SK-N-SH (cell line): ENCODE measurements around the gene TUBB4A. TPM values are rescaled to one million over a fixed set of nuclear protein-coding genes. Genes with fewer than 3 reads are reported as not detected.

Experiments
- CTCF ChIA-PET: fragments of 300-600, 350-600 bp; formaldehyde crosslinking; extraction: SDS; loops from one replicate; lab custom pipeline; 2021; lab: Yijun Ruan, JAX
- POLR2A ChIA-PET: fragments of 350-600 bp; sonication (Branson Sonifier 250); formaldehyde crosslinking; extraction: SDS; loops from one replicate; lab custom pipeline; 2020; ENCODE audit warnings: antibody characterized with exemption, inconsistent platforms; lab: Yijun Ruan, JAX
- DNase-seq: peaks from one replicate; pipeline ENCODE4 v3.0.0; 2012
- H2AFZ ChIP-seq: fragments of 200-600 bp; sonication (generic); 2 replicates; pipeline ENCODE4 v1.8.1; 2016; ENCODE audit warnings: antibody characterized with exemption, mild to moderate bottlenecking, low read depth
- H3F3A ChIP-seq: fragments of 200-600 bp; sonication (generic); replicated peaks from 2 replicates; pipeline ENCODE3; 2016; ENCODE audit warnings: antibody characterized with exemption, mild to moderate bottlenecking; ENCODE audit not compliant: insufficient read depth
- H3K27ac ChIP-seq, 2 experiments: fragments of 200-500 bp in 1 of 2; fragments of 200-600 bp in 1 of 2; sonication (Bioruptor generic) in 1 of 2; sonication (generic), shearing (Covaris generic) in 1 of 2; 2 replicates each; pipeline versions ENCODE4 v1.5.1 to v1.6.1; 2014 to 2016; ENCODE audit warnings: low read depth in 2 of 2, inconsistent platforms in 1 of 2, low read length in 1 of 2, mild to moderate bottlenecking in 1 of 2, mixed read lengths in 1 of 2
- H3K27me3 ChIP-seq: fragments of 200-600 bp; sonication (generic), shearing (Covaris generic); 2 replicates; pipeline ENCODE4 v1.6.1; 2016; ENCODE audit warnings: mixed run types; ENCODE audit not compliant: insufficient read depth
- H3K36me3 ChIP-seq, 2 experiments: fragments of 200-500 bp in 1 of 2; fragments of 200-600 bp in 1 of 2; sonication (Bioruptor generic) in 1 of 2; sonication (generic) in 1 of 2; replicated peaks in 1 of 2; 2 replicates each; pipeline versions ENCODE3 to v1.5.1; 2014 to 2016; ENCODE audit warnings: low read length in 1 of 2, mild to moderate bottlenecking in 1 of 2; ENCODE audit not compliant: insufficient read depth in 2 of 2, control insufficient read depth in 1 of 2
- H3K4me1 ChIP-seq, 2 experiments: fragments of 200-500 bp in 1 of 2; fragments of 200-600 bp in 1 of 2; sonication (Bioruptor generic) in 1 of 2; sonication (generic), shearing (Covaris generic) in 1 of 2; 2 replicates each; pipeline versions ENCODE4 v1.5.1 to v1.6.1; 2014 to 2016; ENCODE audit warnings: low read depth in 1 of 2, low read length in 1 of 2, mixed run types in 1 of 2; ENCODE audit not compliant: insufficient read depth in 2 of 2, control insufficient read depth in 1 of 2
- H3K4me2 ChIP-seq: fragments of 200-600 bp; sonication (generic), shearing (Covaris generic); 2 replicates; pipeline ENCODE4 v1.6.1; 2017; ENCODE audit warnings: mixed run types
- H3K4me3 ChIP-seq, 2 experiments: fragments of 200-500 bp in 1 of 2; fragments of 200-600 bp in 1 of 2; sonication (Bioruptor generic) in 1 of 2; sonication (generic), shearing (Covaris generic) in 1 of 2; 2 replicates each; pipeline versions ENCODE4 v1.5.1 to v1.8.1; 2014 to 2016; ENCODE audit warnings: low read depth in 2 of 2, inconsistent platforms in 1 of 2, low read length in 1 of 2, mild to moderate bottlenecking in 1 of 2, mixed read lengths in 1 of 2, moderate library complexity in 1 of 2
- H3K79me2 ChIP-seq: fragments of 200-600 bp; sonication (generic); 2 replicates; pipeline ENCODE4 v1.8.1; 2017; ENCODE audit warnings: mild to moderate bottlenecking; ENCODE audit not compliant: insufficient read depth
- H3K9ac ChIP-seq: fragments of 200-600 bp; sonication (generic); 2 replicates; pipeline ENCODE4 v1.6.1; 2017; ENCODE audit warnings: mixed run types
- H3K9me2 ChIP-seq: fragments of 200-600 bp; sonication (generic); 2 replicates; pipeline ENCODE4 v1.6.1; 2017; ENCODE audit warnings: mixed run types
- H3K9me3 ChIP-seq: fragments of 200-600 bp; sonication (generic); 2 replicates; pipeline ENCODE4 v1.6.1; 2017; ENCODE audit warnings: mixed run types, mild to moderate bottlenecking, moderate library complexity
- H4K20me1 ChIP-seq: fragments of 200-600 bp; sonication (generic); 2 replicates; pipeline ENCODE4 v1.6.1; 2017; ENCODE audit warnings: mild to moderate bottlenecking, mixed run types; ENCODE audit not compliant: insufficient read depth
- CTCF ChIP-seq: fragments of 200-600 bp; sonication (generic); IDR thresholded peaks from 2 replicates; pipeline ENCODE4 v1.6.1; 2017; ENCODE audit warnings: antibody characterized with exemption, mild to moderate bottlenecking, moderate library complexity
- EZH2phosphoT487 ChIP-seq: fragments of 200-600 bp; sonication (generic); IDR thresholded peaks from 2 replicates; pipeline ENCODE4 v1.6.1; 2017; ENCODE audit warnings: low read depth, mixed run types, mild to moderate bottlenecking, antibody characterized with exemption, moderate library complexity, borderline replicate concordance
- FOSL2 ChIP-seq: IDR thresholded peaks from 2 replicates; pipeline ENCODE4 v1.4.0; 2012; ENCODE audit warnings: low read depth, mild to moderate bottlenecking, moderate library complexity, borderline replicate concordance
- GABPA ChIP-seq: IDR thresholded peaks from 2 replicates; pipeline ENCODE4 v1.4.0; 2012; ENCODE audit warnings: low read depth, mild to moderate bottlenecking
- GATA2 ChIP-seq: sonication (generic); formaldehyde crosslinking; IDR thresholded peaks from 2 replicates; pipeline ENCODE4 v1.5.0; 2020; ENCODE audit warnings: mild to moderate bottlenecking, missing genetic modification reagents
- MEF2A ChIP-seq: IDR thresholded peaks from 2 replicates; pipeline ENCODE4 v1.4.0; 2012; ENCODE audit warnings: low read depth, borderline replicate concordance
- NRF1 ChIP-seq: IDR thresholded peaks from 2 replicates; pipeline ENCODE4 v1.6.1; 2012; ENCODE audit warnings: low read depth, mild to moderate bottlenecking, low read length
- POLR2AphosphoS5 ChIP-seq: IDR thresholded peaks from 2 replicates; pipeline ENCODE4 v1.6.1; 2012; ENCODE audit warnings: low read depth, low read length
- RAD21 ChIP-seq: IDR thresholded peaks from 2 replicates; pipeline ENCODE4 v1.6.1; 2012; ENCODE audit warnings: mild to moderate bottlenecking, low read length
- RXRA ChIP-seq: IDR thresholded peaks from 2 replicates; pipeline ENCODE4 v1.4.0; 2012; ENCODE audit warnings: low read depth, mild to moderate bottlenecking, borderline replicate concordance
- TEAD4 ChIP-seq: IDR thresholded peaks from 2 replicates; pipeline ENCODE4 v1.4.0; 2012; ENCODE audit warnings: mild to moderate bottlenecking, borderline replicate concordance; ENCODE audit not compliant: insufficient read depth
- WGBS: methylation state at CpG from one replicate; pipeline ENCODE4 v1.1.6; 2017; ENCODE audit warnings: low lambda C conversion rate; 5-methylcytosine and 5-hydroxymethylcytosine counted together
- polyA plus RNA-seq, 3 experiments: library from polyadenylated mRNA; depleted of rRNA; stranded (reverse); fragments of >200 nt; gene quantifications; 2 replicates each; pipeline ENCODE4 v1.2.3, GENCODE V29; 2012
- TF ChIP-seq, protein P1 (sequence below): fragments of 150-350 bp; IDR thresholded peaks from 2 replicates; pipeline ENCODE4 v1.6.1; 2016; ENCODE audit warnings: mild to moderate bottlenecking, low read depth, low read length
- TF ChIP-seq, protein P2 (sequence below): fragments of 150-350 bp; IDR thresholded peaks from 2 replicates; pipeline ENCODE4 v1.6.1; 2017; ENCODE audit warnings: antibody characterized with exemption, low read length, low read depth, borderline replicate concordance
- TF ChIP-seq, protein P3 (sequence below): IDR thresholded peaks from 2 replicates; pipeline ENCODE4 v1.4.0; 2012; ENCODE audit warnings: low read depth, borderline replicate concordance

Gene TUBB4A
- polyA plus RNA-seq, 1 of the 3 experiments (the other 2 are of a cell fraction): 4.5 TPM

DNA sequence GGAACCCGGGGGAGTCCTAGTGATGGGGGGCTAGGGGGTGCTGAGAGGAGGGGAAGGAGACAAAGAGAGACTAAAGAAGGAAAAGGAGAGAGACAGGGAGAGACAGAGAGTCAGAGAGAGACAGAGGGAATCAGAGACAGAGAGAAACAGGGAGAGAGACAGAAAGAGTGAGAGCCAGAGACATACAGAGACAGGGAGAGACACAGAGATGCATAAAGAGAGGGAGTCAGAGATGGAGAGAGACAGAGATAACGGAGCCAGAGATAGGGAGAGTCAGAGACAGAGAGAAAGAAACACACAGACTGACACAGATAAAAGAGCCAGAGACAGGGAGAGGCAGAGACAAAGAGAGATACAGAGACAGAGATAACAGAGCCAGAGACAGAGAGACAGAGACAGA is 27.2 kb upstream of the TUBB4A start:
- Histone ChIP-seq H3K27ac (no peak overlapping the region), H3K79me2 (peaks cover 14% of the 10 kb centered on the region), H2AFZ (no peak overlapping the region), H3K9me2 (no peaks in the 10 kb centered on the region), H3K9ac (no peak overlapping the region), H3K4me2 (no peak overlapping the region), H3K4me1 (no peaks in the 10 kb centered on the region; a peak in 1 of 4 replicates), H3K9me3 (no peaks in the 10 kb centered on the region), H3F3A (peaks cover 4% of the 10 kb centered on the region), H4K20me1 (no peaks in the 10 kb centered on the region), H3K36me3 (no peaks in the 10 kb centered on the region), H3K4me3 (no peak overlapping the region), H3K27me3 (peaks cover 15% of the 10 kb centered on the region; the same call in 1 of the 2 replicates)
- 19% methylated on average over 2 of the region's 2 CpGs for whole genome bisulfite sequencing
- ChIA-PET POLR2A (no interaction called here), CTCF (interaction anchor here (1.9 kb wide), 1 partner anchor 12 kb away, joined by 6 read pairs; no protein-coding TSS in a partner anchor)
- DNase-seq: no peak
- TF ChIP-seq MEF2A (no peak), TEAD4 (no peak), RAD21 (no peak), NRF1 (no peak), RXRA (no peak), FOSL2 (no peak), POLR2AphosphoS5 (no peak), EZH2phosphoT487 (no peak), GABPA (no peak), GATA2 (CRISPR knock-in tag) (no peak)
- TF ChIP-seq, protein P1, sequence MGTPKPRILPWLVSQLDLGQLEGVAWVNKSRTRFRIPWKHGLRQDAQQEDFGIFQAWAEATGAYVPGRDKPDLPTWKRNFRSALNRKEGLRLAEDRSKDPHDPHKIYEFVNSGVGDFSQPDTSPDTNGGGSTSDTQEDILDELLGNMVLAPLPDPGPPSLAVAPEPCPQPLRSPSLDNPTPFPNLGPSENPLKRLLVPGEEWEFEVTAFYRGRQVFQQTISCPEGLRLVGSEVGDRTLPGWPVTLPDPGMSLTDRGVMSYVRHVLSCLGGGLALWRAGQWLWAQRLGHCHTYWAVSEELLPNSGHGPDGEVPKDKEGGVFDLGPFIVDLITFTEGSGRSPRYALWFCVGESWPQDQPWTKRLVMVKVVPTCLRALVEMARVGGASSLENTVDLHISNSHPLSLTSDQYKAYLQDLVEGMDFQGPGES: no peak
- TF ChIP-seq, protein P2, sequence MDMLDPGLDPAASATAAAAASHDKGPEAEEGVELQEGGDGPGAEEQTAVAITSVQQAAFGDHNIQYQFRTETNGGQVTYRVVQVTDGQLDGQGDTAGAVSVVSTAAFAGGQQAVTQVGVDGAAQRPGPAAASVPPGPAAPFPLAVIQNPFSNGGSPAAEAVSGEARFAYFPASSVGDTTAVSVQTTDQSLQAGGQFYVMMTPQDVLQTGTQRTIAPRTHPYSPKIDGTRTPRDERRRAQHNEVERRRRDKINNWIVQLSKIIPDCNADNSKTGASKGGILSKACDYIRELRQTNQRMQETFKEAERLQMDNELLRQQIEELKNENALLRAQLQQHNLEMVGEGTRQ: no peak

DNA sequence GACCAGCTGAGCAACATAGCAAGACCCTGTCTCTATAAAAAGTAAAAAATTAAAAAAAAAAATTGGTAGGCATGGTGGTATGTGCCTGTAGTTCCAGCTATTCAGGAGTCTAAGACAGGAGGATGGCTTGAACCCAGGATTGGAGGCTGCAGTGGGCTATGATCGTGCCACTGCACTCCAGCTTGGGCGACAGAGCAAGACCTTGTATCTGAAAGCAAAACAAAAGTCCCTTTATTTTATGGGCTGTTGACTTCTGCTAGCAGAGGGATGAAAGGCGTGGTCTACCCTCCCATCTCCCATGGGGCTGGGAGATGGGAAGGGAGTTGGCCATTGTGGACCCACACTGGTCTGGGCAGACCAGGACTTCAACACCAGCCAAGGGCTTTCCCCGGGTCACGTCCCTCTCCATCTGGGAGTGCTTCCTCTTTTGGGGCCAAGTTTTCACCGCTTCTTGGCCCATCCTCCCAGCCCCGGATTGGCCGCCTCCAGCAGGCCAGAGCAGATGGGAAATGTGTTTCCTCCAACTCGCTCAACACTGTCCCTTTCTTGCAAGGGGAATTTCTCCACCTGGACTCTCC is 26.5 kb upstream of the TUBB4A start:
- Histone ChIP-seq H4K20me1 (no peaks in the 10 kb centered on the region), H3K9me3 (no peaks in the 10 kb centered on the region), H3F3A (peaks cover 4% of the 10 kb centered on the region), H3K4me1 (no peaks in the 10 kb centered on the region; a peak in 1 of 4 replicates), H2AFZ (no peak overlapping the region), H3K36me3 (no peaks in the 10 kb centered on the region), H3K4me3 (no peak overlapping the region), H3K9me2 (no peaks in the 10 kb centered on the region), H3K79me2 (peaks cover 14% of the 10 kb centered on the region), H3K9ac (no peak overlapping the region), H3K27me3 (peaks cover 15% of the 10 kb centered on the region; the same call in 1 of the 2 replicates), H3K27ac (no peak overlapping the region), H3K4me2 (no peak overlapping the region)
- CTCF ChIA-PET: interaction anchor here (1.9 kb wide), 1 partner anchor 12 kb away, joined by 6 read pairs; no protein-coding TSS in a partner anchor
- DNase-seq: no peak
- TF ChIP-seq, protein P3, sequence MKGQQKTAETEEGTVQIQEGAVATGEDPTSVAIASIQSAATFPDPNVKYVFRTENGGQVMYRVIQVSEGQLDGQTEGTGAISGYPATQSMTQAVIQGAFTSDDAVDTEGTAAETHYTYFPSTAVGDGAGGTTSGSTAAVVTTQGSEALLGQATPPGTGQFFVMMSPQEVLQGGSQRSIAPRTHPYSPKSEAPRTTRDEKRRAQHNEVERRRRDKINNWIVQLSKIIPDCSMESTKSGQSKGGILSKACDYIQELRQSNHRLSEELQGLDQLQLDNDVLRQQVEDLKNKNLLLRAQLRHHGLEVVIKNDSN: no peak
- TF ChIP-seq CTCF (no peak), NRF1 (no peak)
- POLR2A ChIA-PET: no interaction called here
- 58% methylated on average over 9 of the region's 9 CpGs for WGBS
